K562 (cell line): ENCODE measurements around the gene DUSP5.

Source experiments
- DPF2 ChIP-seq: fragments of 450-650 bp; IDR thresholded peaks from 2 replicates; pipeline ENCODE4 v1.6.1; 2016
- POLR2A ChIP-seq: fragments of 450-650 bp; conservative IDR thresholded peaks from 2 replicates; pipeline ENCODE4 v1.6.1; 2016
- TF ChIP-seq, protein P1 (sequence below), 3 experiments: IDR thresholded peaks in 2 of 3; conservative IDR thresholded peaks in 1 of 3; 2 replicates each; pipeline ENCODE4 v1.5.1; 2011 to 2012; ENCODE audit warnings: low read length in 3 of 3, mild to moderate bottlenecking in 3 of 3, control low read depth in 2 of 3, improper control_type of control experiment in 1 of 3, inconsistent platforms in 1 of 3, low read depth in 1 of 3, mixed read lengths in 1 of 3, moderate library complexity in 1 of 3; ENCODE audit not compliant: insufficient read depth in 2 of 3

GRCh38 chr10:110510086-110510485 is 12.4 kb downstream of the DUSP5 start:
- TF ChIP-seq POLR2A (no peak), DPF2 (no peak)
- TF ChIP-seq, protein P1, sequence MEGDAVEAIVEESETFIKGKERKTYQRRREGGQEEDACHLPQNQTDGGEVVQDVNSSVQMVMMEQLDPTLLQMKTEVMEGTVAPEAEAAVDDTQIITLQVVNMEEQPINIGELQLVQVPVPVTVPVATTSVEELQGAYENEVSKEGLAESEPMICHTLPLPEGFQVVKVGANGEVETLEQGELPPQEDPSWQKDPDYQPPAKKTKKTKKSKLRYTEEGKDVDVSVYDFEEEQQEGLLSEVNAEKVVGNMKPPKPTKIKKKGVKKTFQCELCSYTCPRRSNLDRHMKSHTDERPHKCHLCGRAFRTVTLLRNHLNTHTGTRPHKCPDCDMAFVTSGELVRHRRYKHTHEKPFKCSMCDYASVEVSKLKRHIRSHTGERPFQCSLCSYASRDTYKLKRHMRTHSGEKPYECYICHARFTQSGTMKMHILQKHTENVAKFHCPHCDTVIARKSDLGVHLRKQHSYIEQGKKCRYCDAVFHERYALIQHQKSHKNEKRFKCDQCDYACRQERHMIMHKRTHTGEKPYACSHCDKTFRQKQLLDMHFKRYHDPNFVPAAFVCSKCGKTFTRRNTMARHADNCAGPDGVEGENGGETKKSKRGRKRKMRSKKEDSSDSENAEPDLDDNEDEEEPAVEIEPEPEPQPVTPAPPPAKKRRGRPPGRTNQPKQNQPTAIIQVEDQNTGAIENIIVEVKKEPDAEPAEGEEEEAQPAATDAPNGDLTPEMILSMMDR (IDR thresholded peaks at IDR 0.05 in 2 of 3, conservative IDR thresholded peaks at IDR 0.05 in 1 of 3; ENCODE audit: insufficient read depth in 2 of 3, low read depth in 1 of 3, low read length in 3 of 3): no peak
